ENCODE data around the gene SOHLH1.

DNA sequence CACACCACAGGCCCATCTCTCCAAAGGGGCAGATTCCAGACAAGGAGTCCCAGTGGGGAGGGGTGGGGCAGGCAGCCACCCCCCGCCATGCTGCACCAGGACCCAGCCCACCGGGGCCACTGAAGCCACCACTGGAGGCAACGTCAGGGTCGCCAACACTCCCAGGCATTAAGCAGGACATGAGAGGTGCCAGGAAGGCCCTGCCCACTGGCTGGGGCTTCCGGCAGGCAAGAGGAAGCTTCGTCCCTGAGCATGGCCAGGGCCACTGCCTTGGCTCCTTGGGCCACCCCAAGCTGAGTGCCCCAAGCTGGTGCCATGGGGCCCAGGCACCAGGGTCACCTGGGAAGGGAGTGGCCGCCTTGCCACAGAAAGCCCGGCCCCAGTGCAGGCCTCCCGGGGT, 20.2 kb upstream of the SOHLH1 start:
- TF ChIP-seq, protein P1, sequence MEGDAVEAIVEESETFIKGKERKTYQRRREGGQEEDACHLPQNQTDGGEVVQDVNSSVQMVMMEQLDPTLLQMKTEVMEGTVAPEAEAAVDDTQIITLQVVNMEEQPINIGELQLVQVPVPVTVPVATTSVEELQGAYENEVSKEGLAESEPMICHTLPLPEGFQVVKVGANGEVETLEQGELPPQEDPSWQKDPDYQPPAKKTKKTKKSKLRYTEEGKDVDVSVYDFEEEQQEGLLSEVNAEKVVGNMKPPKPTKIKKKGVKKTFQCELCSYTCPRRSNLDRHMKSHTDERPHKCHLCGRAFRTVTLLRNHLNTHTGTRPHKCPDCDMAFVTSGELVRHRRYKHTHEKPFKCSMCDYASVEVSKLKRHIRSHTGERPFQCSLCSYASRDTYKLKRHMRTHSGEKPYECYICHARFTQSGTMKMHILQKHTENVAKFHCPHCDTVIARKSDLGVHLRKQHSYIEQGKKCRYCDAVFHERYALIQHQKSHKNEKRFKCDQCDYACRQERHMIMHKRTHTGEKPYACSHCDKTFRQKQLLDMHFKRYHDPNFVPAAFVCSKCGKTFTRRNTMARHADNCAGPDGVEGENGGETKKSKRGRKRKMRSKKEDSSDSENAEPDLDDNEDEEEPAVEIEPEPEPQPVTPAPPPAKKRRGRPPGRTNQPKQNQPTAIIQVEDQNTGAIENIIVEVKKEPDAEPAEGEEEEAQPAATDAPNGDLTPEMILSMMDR (conservative IDR thresholded peaks at IDR 0.05; ENCODE audit: low read depth, low read length) = no peak
- no peak for TF ChIP-seq POLR2A (IDR thresholded peaks at IDR 0.05; ENCODE audit: low read depth, low read length)
- TF ChIP-seq MXI1 (IDR thresholded peaks at IDR 0.05; ENCODE audit: borderline replicate concordance, low read depth, low read length) = no peak
- TF ChIP-seq, protein P2, sequence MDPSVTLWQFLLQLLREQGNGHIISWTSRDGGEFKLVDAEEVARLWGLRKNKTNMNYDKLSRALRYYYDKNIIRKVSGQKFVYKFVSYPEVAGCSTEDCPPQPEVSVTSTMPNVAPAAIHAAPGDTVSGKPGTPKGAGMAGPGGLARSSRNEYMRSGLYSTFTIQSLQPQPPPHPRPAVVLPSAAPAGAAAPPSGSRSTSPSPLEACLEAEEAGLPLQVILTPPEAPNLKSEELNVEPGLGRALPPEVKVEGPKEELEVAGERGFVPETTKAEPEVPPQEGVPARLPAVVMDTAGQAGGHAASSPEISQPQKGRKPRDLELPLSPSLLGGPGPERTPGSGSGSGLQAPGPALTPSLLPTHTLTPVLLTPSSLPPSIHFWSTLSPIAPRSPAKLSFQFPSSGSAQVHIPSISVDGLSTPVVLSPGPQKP (IDR thresholded peaks at IDR 0.05; ENCODE audit: borderline replicate concordance, low read depth, low read length) = no peak
- TF ChIP-seq SMC3 (IDR thresholded peaks at IDR 0.05; ENCODE audit: low read depth, low read length) = no peak
- TF ChIP-seq NFE2L2 (IDR thresholded peaks at IDR 0.05; ENCODE audit: low read depth, low read length) = no peak
- no peak for TF ChIP-seq FOS (IDR thresholded peaks at IDR 0.05; ENCODE audit: low read depth, low read length)
